GM12873 (cell line): ENCODE results near the gene SMPD3.

Experiments
- TF ChIP-seq, protein P1 (sequence below): IDR thresholded peaks from 2 replicates; pipeline ENCODE4 v1.5.1; 2012; ENCODE audit warnings: low read depth, mild to moderate bottlenecking, moderate library complexity, low read length, control low read depth; ENCODE audit not compliant: insufficient read depth; ENCODE audit errors: missing control alignments

The SMPD3 gene

DNA sequence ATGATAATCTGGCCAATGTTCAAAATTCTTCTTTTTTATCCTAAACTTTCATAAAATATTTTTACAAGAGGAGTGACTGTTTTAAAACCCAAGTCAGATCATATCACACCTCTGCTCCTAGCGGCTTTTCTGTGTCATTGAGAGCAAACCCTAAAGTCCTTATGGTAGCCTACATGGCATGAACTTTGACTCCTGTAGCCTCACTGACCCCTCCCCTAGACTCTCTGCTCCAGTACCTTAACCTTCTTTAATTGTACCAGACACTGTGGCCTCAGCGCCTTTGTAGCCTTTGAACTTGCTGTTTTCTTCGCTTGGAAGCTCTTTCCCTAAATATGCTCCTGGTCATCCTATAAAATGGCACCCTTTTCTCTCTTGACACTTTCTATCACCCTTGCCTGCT is 7.3 kb upstream of the SMPD3 start:
- TF ChIP-seq, protein P1, sequence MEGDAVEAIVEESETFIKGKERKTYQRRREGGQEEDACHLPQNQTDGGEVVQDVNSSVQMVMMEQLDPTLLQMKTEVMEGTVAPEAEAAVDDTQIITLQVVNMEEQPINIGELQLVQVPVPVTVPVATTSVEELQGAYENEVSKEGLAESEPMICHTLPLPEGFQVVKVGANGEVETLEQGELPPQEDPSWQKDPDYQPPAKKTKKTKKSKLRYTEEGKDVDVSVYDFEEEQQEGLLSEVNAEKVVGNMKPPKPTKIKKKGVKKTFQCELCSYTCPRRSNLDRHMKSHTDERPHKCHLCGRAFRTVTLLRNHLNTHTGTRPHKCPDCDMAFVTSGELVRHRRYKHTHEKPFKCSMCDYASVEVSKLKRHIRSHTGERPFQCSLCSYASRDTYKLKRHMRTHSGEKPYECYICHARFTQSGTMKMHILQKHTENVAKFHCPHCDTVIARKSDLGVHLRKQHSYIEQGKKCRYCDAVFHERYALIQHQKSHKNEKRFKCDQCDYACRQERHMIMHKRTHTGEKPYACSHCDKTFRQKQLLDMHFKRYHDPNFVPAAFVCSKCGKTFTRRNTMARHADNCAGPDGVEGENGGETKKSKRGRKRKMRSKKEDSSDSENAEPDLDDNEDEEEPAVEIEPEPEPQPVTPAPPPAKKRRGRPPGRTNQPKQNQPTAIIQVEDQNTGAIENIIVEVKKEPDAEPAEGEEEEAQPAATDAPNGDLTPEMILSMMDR: no peak

- TF ChIP-seq, protein P1: no peak
Observed at GRCh38 chr16:68454920-68455435, 6.7 kb upstream of the SMPD3 start.

GRCh38 chr16:68453816-68454215 is 5.5 kb upstream of the SMPD3 start:
- TF ChIP-seq, protein P1: no peak

DNA sequence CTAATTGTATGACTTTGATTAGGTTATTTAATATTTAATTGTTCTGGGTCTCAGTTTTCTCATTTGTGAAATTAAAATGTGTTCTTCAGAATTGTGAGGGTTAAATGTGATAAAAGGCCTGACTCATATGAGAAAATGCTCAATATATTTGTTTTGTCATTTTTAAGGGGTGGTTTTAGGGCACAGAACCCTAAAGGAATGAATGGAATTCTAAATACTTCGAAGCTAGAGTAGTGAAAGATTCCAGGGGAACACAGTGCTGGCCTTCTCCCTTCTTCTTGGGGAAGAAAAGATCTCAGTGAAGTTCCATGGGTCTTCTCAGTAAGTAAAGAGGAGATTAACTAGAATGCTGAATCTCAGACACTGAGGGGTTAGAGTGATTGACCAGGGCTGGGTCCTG is 3.9 kb upstream of the SMPD3 start:
- TF ChIP-seq, protein P1: no peak

DNA sequence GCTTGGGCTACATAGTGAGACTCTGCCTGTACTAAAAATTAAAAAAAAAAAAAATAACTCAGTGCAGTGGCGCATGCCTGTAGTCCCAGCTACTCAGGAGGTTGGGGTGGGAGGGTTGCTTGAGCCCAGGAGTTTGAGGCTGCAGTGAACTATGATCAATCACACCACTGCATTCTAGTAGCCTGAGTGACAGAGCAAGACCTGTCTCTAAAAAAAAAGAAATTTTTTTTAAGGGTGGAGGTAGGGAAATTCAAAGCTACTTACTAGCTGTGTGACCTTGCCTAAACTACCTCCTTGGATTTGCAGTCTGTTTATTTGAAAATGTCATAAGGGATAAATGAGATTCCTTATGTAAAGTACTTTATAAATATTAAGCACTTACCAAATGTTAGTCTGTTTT is 3.4 kb upstream of the SMPD3 start:
- TF ChIP-seq, protein P1: no peak

DNA sequence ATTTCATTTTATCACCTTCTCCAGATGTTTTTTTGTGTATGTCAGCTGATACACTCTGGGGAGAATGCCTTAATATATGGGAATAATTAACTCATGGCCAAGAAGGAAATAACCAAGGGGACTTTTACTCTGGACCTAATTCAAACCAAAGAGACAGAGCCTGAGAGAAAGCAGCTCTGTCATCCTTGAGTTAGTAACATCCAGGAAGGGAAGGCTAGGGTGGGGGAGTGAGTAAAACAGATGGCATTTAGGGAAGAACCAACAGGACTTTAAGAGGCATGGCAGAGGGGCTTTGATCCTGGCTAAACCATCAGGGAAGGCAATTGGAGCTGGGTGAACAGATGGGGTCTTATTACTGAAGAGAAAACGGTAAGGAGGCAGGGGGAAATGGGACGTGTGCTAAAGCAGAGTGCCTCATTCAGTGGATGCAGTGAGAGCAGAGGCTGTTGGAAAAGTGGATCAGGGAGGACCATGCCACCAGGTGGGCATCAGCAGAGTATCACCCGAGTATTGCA is 2.5 kb upstream of the SMPD3 start:
- TF ChIP-seq, protein P1: no peak

- TF ChIP-seq, protein P1: no peak
Observed at GRCh38 chr16:68447653-68448359, 502 bp downstream of the SMPD3 start.
